Naive thymus-derived CD4-positive, alpha-beta T cell (primary cell): ENCODE data around the gene RLN3. TPM values are rescaled to one million over a fixed set of nuclear protein-coding genes. Genes with fewer than 3 reads are reported as not detected.
"Not testable (repeated sequence)": the region's sequence is repeated elsewhere in the genome, so short reads cannot be mapped to it uniquely, and the experiment has no call there.

Experiments used
- ATAC-seq: fragments of 150-1000 bp; cut with Tn5 transposase; 2 replicates; pipeline ENCODE4 v1.10.0; 2021; ENCODE audit warnings: mild to moderate bottlenecking, moderate library complexity
- CTCF ChIA-PET: fragments of 350-600 bp; sonication (Branson Sonifier 250); formaldehyde crosslinking; loops from one replicate; lab custom pipeline; 2021; ENCODE audit warnings: antibody characterized with exemption; lab: Charles Lee
- POLR2A ChIA-PET: fragments of 350-600 bp; sonication (Branson Sonifier 250); formaldehyde crosslinking; loops from one replicate; lab custom pipeline; 2021; ENCODE audit warnings: antibody characterized with exemption, inconsistent platforms; lab: Charles Lee
- DNase-seq, 9 donors: peaks; one replicate each; pipeline versions ENCODE4 v3.0.0 to v3.0.0-alpha.2; 2020 to 2022; ENCODE audit warnings: mixed read lengths in 1 of 9
- H3K27ac ChIP-seq: one replicate; pipeline ENCODE4 v1.7.0; 2013; ENCODE audit warnings: mild to moderate bottlenecking, low read depth, low read length, moderate library complexity
- H3K27me3 ChIP-seq, 2 donors: one replicate each; pipeline ENCODE4 v1.7.0; 2013; ENCODE audit warnings: low read length in 2 of 2, mild to moderate bottlenecking in 2 of 2, moderate library complexity in 2 of 2; ENCODE audit not compliant: control insufficient read depth in 2 of 2, insufficient read depth in 2 of 2
- H3K36me3 ChIP-seq, 3 experiments: 1 replicate in 2 of 3; 2 replicates in 1 of 3; pipeline ENCODE4 v1.7.0; 2013; ENCODE audit warnings: low read length in 3 of 3, mild to moderate bottlenecking in 3 of 3, moderate library complexity in 1 of 3; ENCODE audit not compliant: insufficient read depth in 3 of 3, control insufficient read depth in 2 of 3
- H3K4me1 ChIP-seq, 2 donors: one replicate each; pipeline ENCODE4 v1.7.0; 2013; ENCODE audit warnings: low read length in 2 of 2, mild to moderate bottlenecking in 2 of 2, moderate library complexity in 1 of 2; ENCODE audit not compliant: control insufficient read depth in 2 of 2, insufficient read depth in 2 of 2
- H3K4me3 ChIP-seq: 2 replicates; pipeline ENCODE4 v1.7.0; 2013; ENCODE audit warnings: mild to moderate bottlenecking, low read length
- H3K9me3 ChIP-seq, 3 experiments: 1 replicate in 2 of 3; 2 replicates in 1 of 3; pipeline ENCODE4 v1.7.0; 2013; ENCODE audit warnings: low read length in 3 of 3; ENCODE audit not compliant: control insufficient read depth in 2 of 3
- H3K27ac Mint-ChIP-seq, 9 donors: one replicate each; pipeline ENCODE4 v1.8.0; 2020 to 2022; ENCODE audit warnings: mixed read lengths in 9 of 9, mild to moderate bottlenecking in 8 of 9, moderate library complexity in 5 of 9, inconsistent platforms in 2 of 9
- H3K27me3 Mint-ChIP-seq, 5 donors: one replicate each; pipeline ENCODE4 v1.8.0; 2021 to 2022; ENCODE audit warnings: mixed read lengths in 5 of 5, mild to moderate bottlenecking in 1 of 5
- H3K36me3 Mint-ChIP-seq, 5 donors: one replicate each; pipeline ENCODE4 v1.8.0; 2020 to 2022; ENCODE audit warnings: mixed read lengths in 5 of 5, mild to moderate bottlenecking in 3 of 5, inconsistent platforms in 1 of 5
- H3K4me1 Mint-ChIP-seq, 7 donors: one replicate each; pipeline ENCODE4 v1.8.0; 2020 to 2022; ENCODE audit warnings: mixed read lengths in 7 of 7, mild to moderate bottlenecking in 3 of 7, inconsistent platforms in 1 of 7
- H3K4me3 Mint-ChIP-seq, 10 donors: one replicate each; pipeline ENCODE4 v1.8.0; 2020 to 2022; ENCODE audit warnings: mild to moderate bottlenecking in 10 of 10, mixed read lengths in 10 of 10, moderate library complexity in 6 of 10, inconsistent platforms in 2 of 10
- H3K9me3 Mint-ChIP-seq, 11 donors: one replicate each; pipeline ENCODE4 v1.8.0; 2020 to 2022; ENCODE audit warnings: mixed read lengths in 11 of 11, mild to moderate bottlenecking in 4 of 11, inconsistent platforms in 1 of 11, moderate library complexity in 1 of 11
- intact Hi-C, 2 donors: fragments of 100-400 bp; cut with micrococcal nuclease; formaldehyde crosslinking; loops; one replicate each; pipeline ENCODE4 v1.15.1; 2023
- polyA plus RNA-seq, 2 donors: library from polyadenylated mRNA; unstranded; fragments of 300-500 nt; fragmentation: Illumina TruSeq; gene quantifications; one replicate each; pipeline ENCODE4 v1.2.3, GENCODE V29; 2021
- total RNA-seq, 6 experiments: library from RNA in 5 of 6; stranded (reverse) in 5 of 6; gene quantifications; 1 replicate in 5 of 6; 2 replicates in 1 of 6; pipeline ENCODE4 v1.2.3 and lab custom pipeline; 2021 to 2026

RLN3 gene
- total and polyA plus RNA-seq, 7 experiments from 2014 or later = not detected

- H3K4me1 Mint-ChIP-seq = peaks cover 4 to 18% (median 8%) of the 10 kb centered on the region in 7 donors
- H3K4me3 Mint-ChIP-seq, H3K9me3 ChIP-seq, DNase-seq, H3K4me1 ChIP-seq, H3K9me3 Mint-ChIP-seq, H3K27me3 Mint-ChIP-seq, H3K4me3 ChIP-seq, H3K27ac ChIP-seq, H3K36me3 Mint-ChIP-seq, H3K27ac Mint-ChIP-seq, H3K27me3 ChIP-seq, ATAC-seq, H3K36me3 ChIP-seq: not testable (repeated sequence)
- intact Hi-C loops = loop anchor here in 1 of 2 donors (10.0 kb wide), 1 partner anchor 1085 kb away; the partner anchor contains the start of genes CALR and FARSA
- ChIA-PET CTCF (interaction anchor here (0.8 kb wide), 1 partner anchor 12 kb away, joined by 3 read pairs; the partner anchor contains the start of gene IL27RA), POLR2A (interaction anchor here (1.6 to 2.0 kb wide), 2 partner anchors 11 to 13 kb away, joined by 11 to 14 read pairs; partner anchors contain the start of genes IL27RA and RFX1)
Observed at GRCh38 chr19:14019739-14020138, 8.2 kb upstream of the RLN3 start.

- peak overlapping the region in 1 of 9 donors; percentile 38 for H3K27ac Mint-ChIP-seq
- POLR2A ChIA-PET = interaction anchor here (0.6 to 1.9 kb wide), 4 partner anchors 10 to 417 kb away, joined by 3 to 15 read pairs (median 4); partner anchors contain the start of gene IL27RA
- no peaks in the 10 kb centered on the region for H3K27me3 Mint-ChIP-seq
- intact Hi-C loops = no loop called here
- no peak for DNase-seq
- Histone ChIP-seq H3K4me1 (no peaks in the 10 kb centered on the region), H3K9me3 (no peaks in the 10 kb centered on the region), H3K27ac (no peak overlapping the region), H3K4me3 (no peak overlapping the region), H3K36me3 (no peaks in the 10 kb centered on the region), H3K27me3 (no peaks in the 10 kb centered on the region)
- CTCF ChIA-PET = no interaction called here
- no peak overlapping the region for H3K4me3 Mint-ChIP-seq
- ATAC-seq = no peak
- H3K9me3 Mint-ChIP-seq = no peaks in the 10 kb centered on the region
- peaks cover 4 to 19% (median 12%) of the 10 kb centered on the region in 7 donors for H3K4me1 Mint-ChIP-seq
- H3K36me3 Mint-ChIP-seq = no peaks in the 10 kb centered on the region
Observed at GRCh38 chr19:14021474-14021873, 6.5 kb upstream of the RLN3 start.

GRCh38 chr19:14022469-14022868, 5.5 kb upstream of the RLN3 start:
- H3K36me3 Mint-ChIP-seq = no peaks in the 10 kb centered on the region
- DNase-seq = no peak
- Histone ChIP-seq H3K4me1 (no peaks in the 10 kb centered on the region), H3K36me3 (no peaks in the 10 kb centered on the region), H3K27me3 (no peaks in the 10 kb centered on the region), H3K27ac (no peak overlapping the region), H3K9me3 (no peaks in the 10 kb centered on the region), H3K4me3 (no peak overlapping the region)
- intact Hi-C loops = no loop called here
- POLR2A ChIA-PET = interaction anchor here (0.8 to 1.9 kb wide), 5 partner anchors 9 to 37 kb away, joined by 3 to 15 read pairs (median 3); partner anchors contain the start of gene IL27RA
- no peaks in the 10 kb centered on the region for H3K9me3 Mint-ChIP-seq
- H3K27me3 Mint-ChIP-seq = no peaks in the 10 kb centered on the region
- no peak overlapping the region for H3K27ac Mint-ChIP-seq
- peaks cover 4 to 20% (median 12%) of the 10 kb centered on the region in 7 donors for H3K4me1 Mint-ChIP-seq
- no peak overlapping the region for H3K4me3 Mint-ChIP-seq
- ATAC-seq = no peak
- CTCF ChIA-PET = interaction anchor here (0.7 kb wide), 1 partner anchor 17 kb away, joined by 3 read pairs; no protein-coding TSS in a partner anchor

- intact Hi-C loops = loop anchor here in 1 of 2 donors (1.0 kb wide), 1 partner anchor 9 kb away; no protein-coding TSS in a partner anchor
- ChIA-PET POLR2A (no interaction called here), CTCF (no interaction called here)
- ATAC-seq (peak; percentile 64), DNase-seq (no peak)
- H3K9me3 ChIP-seq = no peaks in the 10 kb centered on the region
- no peaks in the 10 kb centered on the region for H3K36me3 ChIP-seq
- Mint-ChIP-seq H3K36me3 (no peaks in the 10 kb centered on the region), H3K4me1 (peaks cover 7 to 20% (median 13%) of the 10 kb centered on the region in 7 donors), H3K4me3 (peak overlapping the region in 1 of 10 donors; percentile 45), H3K9me3 (no peaks in the 10 kb centered on the region), H3K27me3 (no peaks in the 10 kb centered on the region), H3K27ac (peak overlapping the region in 5 of 9 donors; percentile 6 to 78 (median 36))
- H3K4me1 ChIP-seq = no peaks in the 10 kb centered on the region
- H3K27me3 ChIP-seq = no peaks in the 10 kb centered on the region
- H3K27ac ChIP-seq = no peak overlapping the region
- H3K4me3 ChIP-seq = no peak overlapping the region
Observed at GRCh38 chr19:14023404-14024235, 4.3 kb upstream of the RLN3 start.

GRCh38 chr19:14026652-14027192, 1.2 kb upstream of the RLN3 start:
- H3K4me1 ChIP-seq = peaks cover 6 to 11% of the 10 kb centered on the region in 2 donors
- intact Hi-C loops, H3K27me3 ChIP-seq, DNase-seq, H3K9me3 ChIP-seq, ATAC-seq, H3K36me3 Mint-ChIP-seq, H3K4me3 ChIP-seq, H3K9me3 Mint-ChIP-seq, H3K27ac ChIP-seq, H3K36me3 ChIP-seq, H3K27me3 Mint-ChIP-seq: not testable (repeated sequence)
- Mint-ChIP-seq H3K4me1 (peaks cover 14 to 41% (median 30%) of the 10 kb centered on the region in 7 donors), H3K27ac (peak overlapping the region in 1 of 9 donors; percentile 49), H3K4me3 (peak overlapping the region in 1 of 10 donors; percentile 15)
- ChIA-PET POLR2A (interaction anchor here (0.8 to 7.9 kb wide), 6 partner anchors 8 to 75 kb away, joined by 3 to 162 read pairs (median 4); partner anchors contain the start of genes DCAF15 and RFX1), CTCF (interaction anchor here (0.6 to 0.7 kb wide), 4 partner anchors 18 to 1402 kb away, joined by 3 to 5 read pairs (median 4); no protein-coding TSS in a partner anchor)

GRCh38 chr19:14028901-14029300, 953 bp downstream of the RLN3 start:
- intact Hi-C loops = no loop called here
- no peak for ATAC-seq
- Mint-ChIP-seq H3K4me1 (peaks cover 17 to 39% (median 30%) of the 10 kb centered on the region in 7 donors), H3K27me3 (peaks cover 0 to 1% (median 0%) of the 10 kb centered on the region in 5 donors), H3K27ac (peak overlapping the region; percentile 6 to 92 (median 74)), H3K9me3 (no peaks in the 10 kb centered on the region), H3K4me3 (peak overlapping the region in 3 of 10 donors; percentile 1 to 47 (median 13)), H3K36me3 (peaks cover under 1 to 6% (median 2%) of the 10 kb centered on the region in 5 donors)
- CTCF ChIA-PET = interaction anchor here (1.2 kb wide), 1 partner anchor 19 kb away, joined by 3 read pairs; no protein-coding TSS in a partner anchor
- Histone ChIP-seq H3K36me3 (peaks cover 0 to 8% (median 0%) of the 10 kb centered on the region in 3 experiments), H3K4me1 (peaks cover 14 to 16% of the 10 kb centered on the region in 2 donors), H3K4me3 (no peak overlapping the region), H3K27me3 (no peaks in the 10 kb centered on the region), H3K9me3 (no peaks in the 10 kb centered on the region), H3K27ac (no peak overlapping the region)
- no peak for DNase-seq
- POLR2A ChIA-PET = interaction anchor here (0.6 to 7.9 kb wide), 4 partner anchors 22 to 137 kb away, joined by 3 to 162 read pairs (median 3); partner anchors contain the start of gene RFX1
